ENCODE measurements around the gene CDCP1. TPM values are rescaled to one million over a fixed set of nuclear protein-coding genes. Genes with fewer than 3 reads are reported as not detected.

Gene CDCP1
- total and polyA plus RNA-seq, 2 donors (not counting 1 experiment from before 2014, with no cell fraction given) = not detected

DNA sequence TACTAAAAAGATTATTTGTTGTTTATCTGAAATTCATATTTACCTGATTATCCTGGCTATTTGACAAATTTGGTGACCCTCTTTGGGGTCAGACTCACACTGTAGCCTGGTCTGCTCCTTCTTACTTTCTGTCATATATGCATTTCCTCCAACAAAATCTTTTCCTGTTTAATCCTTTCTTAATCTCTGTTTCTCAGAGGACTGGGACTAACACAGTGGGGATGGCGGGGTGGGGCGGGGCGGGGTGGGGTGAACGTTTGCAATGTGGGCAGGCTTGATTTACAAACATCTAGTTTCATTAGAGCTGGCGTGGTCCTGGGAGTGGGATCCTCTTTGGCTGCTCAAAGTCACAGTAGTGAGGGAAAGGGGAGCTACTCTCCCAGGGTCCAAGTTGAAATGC lies 35.3 kb upstream of the CDCP1 start:
- H3K4me1 Mint-ChIP-seq = no peaks in the 10 kb centered on the region
- no peak overlapping the region for H3K4me3 Mint-ChIP-seq
- 60% methylated on average over 2 of the region's 5 CpGs for WGBS (ENCODE audit: insufficient coverage)
- ChIA-PET POLR2A (no interaction called here), CTCF (no interaction called here)
- no peaks in the 10 kb centered on the region for H4K20me1 ChIP-seq (ENCODE audit: control insufficient read depth, insufficient read depth, low read length, poor library complexity, severe bottlenecking)
- no peaks in the 10 kb centered on the region for H3K9me3 Mint-ChIP-seq (ENCODE audit: insufficient read depth)
- no peak overlapping the region for H3K27ac ChIP-seq (ENCODE audit: low read length in 2 of 2)
- intact Hi-C loops (cut with micrococcal nuclease) = no loop called here
- ATAC-seq (ENCODE audit: low read depth) (no peak), DNase-seq (no peak)
- H3K27ac Mint-ChIP-seq = no peak overlapping the region
- TF ChIP-seq EZH2 (IDR thresholded peaks at IDR 0.05; ENCODE audit: borderline replicate concordance, insufficient read depth, low read depth, low read length, poor library complexity, severe bottlenecking) (no peak), CTCF (IDR thresholded peaks at IDR 0.05) (no peak)
- no peak overlapping the region for H3K9ac ChIP-seq (ENCODE audit: low read length)
- H3K4me3 ChIP-seq (ENCODE audit: control extremely low read depth in 1 of 5, extremely low read depth in 1 of 5, insufficient read depth in 1 of 5, low read depth in 2 of 5, low read length in 4 of 5) = no peak overlapping the region
- no peaks in the 10 kb centered on the region for H3K9me3 ChIP-seq (ENCODE audit: control extremely low read depth in 1 of 3, control insufficient read depth in 2 of 3, insufficient read depth in 1 of 3, low read length in 2 of 3)
- H3K27me3 ChIP-seq (replicated peaks in 1 of 4; ENCODE audit: control extremely low read depth in 1 of 4, control insufficient read depth in 3 of 4, insufficient read depth in 4 of 4, low read length in 3 of 4) = no peaks in the 10 kb centered on the region
- peaks cover 16% of the 10 kb centered on the region for H3K27me3 Mint-ChIP-seq
- H3K79me2 ChIP-seq (ENCODE audit: control insufficient read depth, insufficient read depth, low read length) = no peaks in the 10 kb centered on the region
- no peak overlapping the region for H2AFZ ChIP-seq (ENCODE audit: insufficient read depth, low read depth, low read length, poor library complexity, severe bottlenecking)
- no peaks in the 10 kb centered on the region for H3K36me3 ChIP-seq (replicated peaks in 1 of 2; ENCODE audit: control extremely low read depth in 1 of 2, control insufficient read depth in 1 of 2, extremely low read depth in 1 of 2, insufficient read depth in 2 of 2, low read length in 1 of 2)
- no peaks in the 10 kb centered on the region for H3K4me1 ChIP-seq (ENCODE audit: control insufficient read depth in 2 of 2, insufficient read depth in 2 of 2, low read length in 2 of 2)
- no peak overlapping the region for H3K4me2 ChIP-seq (replicated peaks; ENCODE audit: low read depth, low read length, poor library complexity, severe bottlenecking)

DNA sequence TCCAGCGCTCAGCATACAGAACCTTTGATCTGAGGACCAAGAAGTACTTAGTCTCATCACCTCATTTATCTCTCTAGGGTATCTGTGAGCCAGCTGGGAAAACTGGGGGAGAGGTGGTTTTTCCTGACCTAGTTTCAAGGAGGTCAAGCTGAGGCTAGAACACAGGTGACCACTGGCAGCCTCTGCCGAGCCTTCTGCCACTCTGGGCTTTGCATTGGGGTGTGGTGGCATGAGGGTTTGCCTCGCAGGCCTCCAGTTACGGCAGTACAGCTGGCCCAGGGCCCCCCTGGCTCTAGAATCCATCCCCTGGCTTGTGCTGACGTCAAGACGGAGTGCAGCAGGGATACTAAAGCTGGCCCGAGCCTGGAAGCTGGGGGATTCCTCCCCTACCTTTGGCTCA lies 34.7 kb upstream of the CDCP1 start:
- Mint-ChIP-seq H3K4me1 (no peaks in the 10 kb centered on the region), H3K9me3 (ENCODE audit: insufficient read depth) (no peaks in the 10 kb centered on the region), H3K4me3 (no peak overlapping the region), H3K27me3 (peaks cover 16% of the 10 kb centered on the region), H3K27ac (no peak overlapping the region)
- no peaks in the 10 kb centered on the region for H3K4me1 ChIP-seq (ENCODE audit: control insufficient read depth in 2 of 2, insufficient read depth in 2 of 2, low read length in 2 of 2)
- H3K27ac ChIP-seq (ENCODE audit: low read length in 2 of 2) = no peak overlapping the region
- H3K4me2 ChIP-seq (replicated peaks; ENCODE audit: low read depth, low read length, poor library complexity, severe bottlenecking) = no peak overlapping the region
- H3K9me3 ChIP-seq (ENCODE audit: control extremely low read depth in 1 of 3, control insufficient read depth in 2 of 3, insufficient read depth in 1 of 3, low read length in 2 of 3) = no peaks in the 10 kb centered on the region
- no peaks in the 10 kb centered on the region for H3K27me3 ChIP-seq (replicated peaks in 1 of 4; ENCODE audit: control extremely low read depth in 1 of 4, control insufficient read depth in 3 of 4, insufficient read depth in 4 of 4, low read length in 3 of 4)
- ChIA-PET CTCF (no interaction called here), POLR2A (no interaction called here)
- no peak for ATAC-seq (ENCODE audit: low read depth)
- H3K36me3 ChIP-seq (replicated peaks in 1 of 2; ENCODE audit: control extremely low read depth in 1 of 2, control insufficient read depth in 1 of 2, extremely low read depth in 1 of 2, insufficient read depth in 2 of 2, low read length in 1 of 2) = no peaks in the 10 kb centered on the region
- no peaks in the 10 kb centered on the region for H3K79me2 ChIP-seq (ENCODE audit: control insufficient read depth, insufficient read depth, low read length)
- H4K20me1 ChIP-seq (ENCODE audit: control insufficient read depth, insufficient read depth, low read length, poor library complexity, severe bottlenecking) = no peaks in the 10 kb centered on the region
- no peak overlapping the region for H2AFZ ChIP-seq (ENCODE audit: insufficient read depth, low read depth, low read length, poor library complexity, severe bottlenecking)
- H3K9ac ChIP-seq (ENCODE audit: low read length) = no peak overlapping the region
- no peak for DNase-seq
- intact Hi-C loops (cut with micrococcal nuclease) = no loop called here
- 92% methylated on average over 6 of the region's 7 CpGs for WGBS (ENCODE audit: insufficient coverage)
- H3K4me3 ChIP-seq (ENCODE audit: control extremely low read depth in 1 of 5, extremely low read depth in 1 of 5, insufficient read depth in 1 of 5, low read depth in 2 of 5, low read length in 4 of 5) = no peak overlapping the region
- TF ChIP-seq CTCF (IDR thresholded peaks at IDR 0.05) (no peak), EZH2 (IDR thresholded peaks at IDR 0.05; ENCODE audit: borderline replicate concordance, insufficient read depth, low read depth, low read length, poor library complexity, severe bottlenecking) (no peak)
